ENCODE results near the gene ADAM15.

DNA sequence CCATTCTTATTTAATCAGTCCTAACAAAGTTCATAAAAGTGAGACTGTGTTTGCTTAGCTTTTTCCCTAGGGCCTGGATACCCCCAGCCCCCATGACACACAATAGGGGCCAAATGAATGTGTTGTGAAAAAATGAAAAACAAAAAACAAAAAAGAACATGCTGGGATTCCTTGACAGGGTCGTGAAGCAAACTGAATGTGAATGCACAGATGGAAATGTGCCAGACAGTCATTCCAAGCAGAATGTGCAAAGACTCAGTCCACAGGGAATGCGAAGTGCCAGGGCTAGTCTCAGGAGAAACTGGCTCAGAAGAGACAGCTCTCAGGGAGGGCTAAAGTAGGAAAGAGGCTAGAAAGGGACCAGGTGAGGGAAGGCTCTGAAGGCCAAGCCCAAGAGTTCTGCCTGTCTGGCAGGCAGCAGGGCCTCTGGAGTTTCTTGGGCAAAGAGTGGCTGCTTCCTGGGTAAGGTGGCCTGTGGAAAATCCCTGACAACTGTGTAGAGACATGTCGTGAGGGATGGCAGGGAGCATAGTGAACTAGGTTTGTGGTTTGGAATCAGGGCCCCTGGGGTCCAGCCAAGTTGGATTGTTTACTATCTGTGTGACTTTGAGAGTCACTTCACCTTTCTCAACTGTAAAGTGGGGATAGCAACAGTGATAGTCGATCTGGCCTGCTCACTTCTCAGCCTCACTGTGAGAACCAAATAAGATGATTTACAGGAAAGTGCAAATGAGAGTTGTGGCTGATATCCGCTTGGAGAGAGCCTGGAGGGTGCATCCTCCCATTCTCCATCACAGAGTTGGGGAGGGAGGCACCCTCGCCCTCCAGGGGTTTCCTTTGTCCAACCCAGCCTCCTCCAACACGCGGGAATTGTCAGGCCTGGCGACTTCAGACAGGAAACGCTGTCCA is 1.2 kb upstream of the ADAM15 start:
- TF ChIP-seq, protein P1, sequence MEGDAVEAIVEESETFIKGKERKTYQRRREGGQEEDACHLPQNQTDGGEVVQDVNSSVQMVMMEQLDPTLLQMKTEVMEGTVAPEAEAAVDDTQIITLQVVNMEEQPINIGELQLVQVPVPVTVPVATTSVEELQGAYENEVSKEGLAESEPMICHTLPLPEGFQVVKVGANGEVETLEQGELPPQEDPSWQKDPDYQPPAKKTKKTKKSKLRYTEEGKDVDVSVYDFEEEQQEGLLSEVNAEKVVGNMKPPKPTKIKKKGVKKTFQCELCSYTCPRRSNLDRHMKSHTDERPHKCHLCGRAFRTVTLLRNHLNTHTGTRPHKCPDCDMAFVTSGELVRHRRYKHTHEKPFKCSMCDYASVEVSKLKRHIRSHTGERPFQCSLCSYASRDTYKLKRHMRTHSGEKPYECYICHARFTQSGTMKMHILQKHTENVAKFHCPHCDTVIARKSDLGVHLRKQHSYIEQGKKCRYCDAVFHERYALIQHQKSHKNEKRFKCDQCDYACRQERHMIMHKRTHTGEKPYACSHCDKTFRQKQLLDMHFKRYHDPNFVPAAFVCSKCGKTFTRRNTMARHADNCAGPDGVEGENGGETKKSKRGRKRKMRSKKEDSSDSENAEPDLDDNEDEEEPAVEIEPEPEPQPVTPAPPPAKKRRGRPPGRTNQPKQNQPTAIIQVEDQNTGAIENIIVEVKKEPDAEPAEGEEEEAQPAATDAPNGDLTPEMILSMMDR (IDR thresholded peaks at IDR 0.05) = no peak
- TF ChIP-seq, protein P2, sequence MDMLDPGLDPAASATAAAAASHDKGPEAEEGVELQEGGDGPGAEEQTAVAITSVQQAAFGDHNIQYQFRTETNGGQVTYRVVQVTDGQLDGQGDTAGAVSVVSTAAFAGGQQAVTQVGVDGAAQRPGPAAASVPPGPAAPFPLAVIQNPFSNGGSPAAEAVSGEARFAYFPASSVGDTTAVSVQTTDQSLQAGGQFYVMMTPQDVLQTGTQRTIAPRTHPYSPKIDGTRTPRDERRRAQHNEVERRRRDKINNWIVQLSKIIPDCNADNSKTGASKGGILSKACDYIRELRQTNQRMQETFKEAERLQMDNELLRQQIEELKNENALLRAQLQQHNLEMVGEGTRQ (IDR thresholded peaks at IDR 0.05) = no peak
- no peak for TF ChIP-seq POLR2A (IDR thresholded peaks at IDR 0.05; ENCODE audit: low read length)
- TF ChIP-seq SREBF2 (IDR thresholded peaks at IDR 0.05) = no peak

Measured in A549 (cell line).